CD1c-positive myeloid dendritic cell (primary cell): ENCODE results near the gene NUP210L.
"Not testable (repeated sequence)": the region's sequence is repeated elsewhere in the genome, so short reads cannot be mapped to it uniquely, and the experiment has no call there.

Source experiments
- DNase-seq: peaks from one replicate; pipeline ENCODE4 v3.0.0-alpha.2; 2016; ENCODE audit errors: extremely low spot score

The NUP210L gene

DNA sequence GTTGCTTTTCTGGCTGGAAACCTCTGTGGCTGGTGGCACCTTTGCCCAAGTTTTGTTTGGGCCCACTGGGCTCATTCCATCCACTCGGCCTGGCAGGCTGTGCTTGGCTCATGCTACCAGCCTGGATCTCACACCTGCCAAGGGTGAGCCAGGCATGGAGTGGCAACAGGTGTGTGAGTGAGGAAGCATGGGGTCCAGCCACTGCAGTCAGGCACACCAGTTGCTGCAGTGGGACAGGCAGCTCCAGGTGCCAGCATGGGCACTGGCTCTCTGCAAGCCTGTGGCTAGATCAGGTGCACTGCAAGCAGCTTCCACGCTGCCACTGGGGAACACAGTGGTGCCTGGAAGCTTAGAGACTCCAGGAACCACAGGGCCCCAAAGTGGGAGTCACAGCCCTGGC, 57.0 kb downstream of the NUP210L start:
- no peak for DNase-seq

DNA sequence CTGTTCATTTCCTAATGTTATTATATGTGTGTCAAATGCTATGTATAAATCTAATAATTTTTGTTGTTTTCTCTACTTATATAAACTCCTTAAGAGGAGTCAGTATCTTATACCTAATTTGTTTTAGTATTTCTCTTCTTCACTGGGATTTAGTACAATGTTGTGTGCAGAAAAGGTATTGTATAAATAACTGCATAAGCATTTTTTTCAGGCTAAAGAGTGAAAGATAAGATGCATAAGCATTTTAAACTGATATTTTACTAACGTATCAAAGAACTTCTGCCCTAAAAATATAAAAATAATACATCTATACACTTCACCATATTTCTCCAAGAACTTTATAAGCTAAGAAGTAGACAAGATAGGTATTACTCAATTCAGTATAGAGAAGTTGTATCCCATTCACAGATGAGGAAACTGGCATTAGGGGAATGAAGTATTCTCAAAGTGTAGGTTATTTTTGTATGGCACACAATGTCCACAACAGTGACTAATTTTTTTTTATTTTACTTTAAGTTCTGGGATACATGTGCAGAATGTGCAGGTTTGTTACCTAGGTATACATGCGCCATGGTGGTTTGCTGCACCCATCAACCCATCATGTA, 59.3 kb downstream of the NUP210L start:
- DNase-seq = peak; percentile 52

DNA sequence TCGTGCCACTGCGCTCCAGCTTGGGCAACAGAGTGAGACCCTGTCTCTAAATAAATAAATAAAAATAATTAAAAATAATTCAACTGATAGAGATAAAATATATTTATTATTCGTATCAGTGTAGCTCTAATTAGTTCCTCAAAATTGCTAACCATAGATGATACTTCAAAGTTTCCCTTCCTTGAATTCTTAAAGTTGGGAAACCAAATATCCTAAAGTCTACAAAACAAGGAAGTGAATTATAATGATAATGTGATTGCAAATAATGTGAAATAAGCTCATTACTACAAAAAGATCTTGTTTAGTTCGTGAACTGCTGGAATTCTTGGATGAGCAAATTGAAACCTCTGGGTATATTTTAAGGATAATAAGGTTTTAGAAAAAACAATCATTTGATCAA, 60.5 kb downstream of the NUP210L start:
- peak; percentile 54 for DNase-seq

DNA sequence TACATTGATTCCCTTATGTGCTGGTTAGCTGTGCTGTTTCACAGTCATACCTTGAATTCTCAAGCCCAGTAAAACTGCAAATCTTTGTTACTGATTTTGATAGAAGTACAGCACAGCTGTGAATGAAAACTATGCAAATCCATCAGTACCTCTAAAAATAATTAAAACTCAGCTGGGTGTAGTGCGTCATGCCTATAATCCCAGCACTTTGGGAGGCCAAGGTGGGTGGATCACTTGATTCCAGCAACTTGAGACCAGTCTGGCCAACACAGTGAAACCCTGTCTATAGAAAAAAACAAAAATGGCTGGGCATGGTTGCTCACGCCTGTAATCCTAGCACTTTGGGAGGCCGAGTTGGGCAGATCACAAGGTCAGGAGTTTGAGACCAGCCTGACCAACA, 61.2 kb downstream of the NUP210L start:
- no peak for DNase-seq

DNA sequence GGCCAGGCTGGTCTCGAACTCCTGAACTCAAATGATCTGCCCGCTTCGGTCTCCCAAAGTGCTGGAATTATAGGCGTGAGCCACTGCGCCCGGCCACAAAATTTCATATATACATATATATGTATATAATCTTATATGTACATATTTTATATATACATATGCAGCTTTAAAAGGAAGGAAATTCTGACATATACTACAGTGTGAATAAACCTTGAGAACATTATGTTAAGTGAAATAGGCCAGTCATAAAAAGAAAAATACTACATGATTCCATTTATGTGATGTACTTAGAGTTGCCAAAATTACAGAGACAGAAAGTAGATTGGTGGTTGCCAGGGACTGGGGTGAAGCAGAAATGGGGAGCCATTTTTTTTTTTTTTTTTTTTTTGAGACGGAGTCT, 63.2 kb downstream of the NUP210L start:
- DNase-seq = no peak

DNA sequence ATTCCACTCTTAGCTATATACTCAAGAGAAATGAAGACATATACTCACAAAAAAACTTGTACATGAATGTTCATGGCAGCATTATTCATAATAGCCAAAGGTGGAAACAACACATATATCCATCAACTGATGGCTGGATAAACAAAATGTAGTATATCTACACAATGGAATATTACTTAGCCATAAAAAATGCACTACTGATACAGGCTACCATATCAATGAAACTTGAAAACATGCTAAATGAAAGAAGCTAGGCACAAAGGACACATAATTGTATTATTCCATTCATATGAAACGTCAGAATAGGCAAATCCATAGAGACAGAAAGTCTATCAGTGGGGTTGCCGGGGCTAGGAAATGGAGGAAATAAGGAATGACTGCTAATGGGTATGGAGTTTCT, 67.3 kb downstream of the NUP210L start:
- no peak for DNase-seq

DNA sequence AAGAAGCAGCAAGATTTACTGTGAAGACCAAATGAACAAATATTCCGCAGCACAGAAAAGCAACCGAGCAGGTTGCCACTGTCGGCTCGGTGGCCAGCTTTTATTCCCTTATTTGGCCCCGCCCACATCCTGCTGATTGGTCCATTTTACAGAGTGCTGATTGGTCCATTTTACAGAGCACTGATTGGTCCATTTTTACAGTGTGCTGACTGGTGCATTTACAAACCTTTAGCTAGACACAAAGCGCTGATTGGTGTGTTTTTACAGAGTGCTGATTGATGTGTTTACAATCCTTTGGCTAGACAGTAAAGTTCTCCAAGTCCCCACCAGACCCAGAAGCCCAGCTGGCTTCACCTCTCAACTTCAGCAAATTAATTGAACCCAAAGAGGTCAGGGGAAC, 71.8 kb downstream of the NUP210L start:
- not testable (repeated sequence) for DNase-seq

DNA sequence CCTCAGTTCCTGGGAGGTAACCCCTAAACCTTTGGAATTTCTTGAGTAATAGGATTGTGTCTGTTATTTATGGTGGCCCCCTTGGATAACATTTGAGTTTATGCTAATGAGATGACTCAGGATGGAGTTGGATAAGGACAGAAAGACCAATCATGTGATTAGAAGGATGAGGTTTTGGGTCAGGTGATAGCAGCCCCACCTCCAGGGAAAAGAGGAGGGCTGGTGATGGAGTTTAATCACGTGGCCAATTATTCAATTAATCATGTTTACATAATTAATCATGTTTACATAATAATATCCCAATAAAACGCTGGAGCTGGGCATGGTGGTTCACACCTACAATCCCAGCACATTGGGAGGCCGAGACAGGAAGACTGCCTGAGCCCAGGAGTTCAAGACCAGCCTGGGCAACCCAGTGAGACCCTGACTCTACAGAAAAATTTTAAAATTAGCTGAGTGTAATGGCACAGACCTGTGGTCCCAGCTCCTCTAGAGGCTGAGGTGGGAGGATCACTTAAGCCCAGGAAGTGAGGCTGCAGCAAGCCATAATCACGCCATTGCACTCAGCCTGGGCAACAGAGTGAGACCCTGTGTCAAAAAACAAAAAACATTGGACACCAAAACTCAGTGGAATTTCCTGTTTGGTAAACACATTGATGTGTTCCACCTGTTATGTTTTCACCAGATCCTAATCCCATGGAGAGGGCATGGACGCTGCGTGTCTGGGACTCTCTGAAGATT, 73.3 kb downstream of the NUP210L start:
- no peak for DNase-seq

DNA sequence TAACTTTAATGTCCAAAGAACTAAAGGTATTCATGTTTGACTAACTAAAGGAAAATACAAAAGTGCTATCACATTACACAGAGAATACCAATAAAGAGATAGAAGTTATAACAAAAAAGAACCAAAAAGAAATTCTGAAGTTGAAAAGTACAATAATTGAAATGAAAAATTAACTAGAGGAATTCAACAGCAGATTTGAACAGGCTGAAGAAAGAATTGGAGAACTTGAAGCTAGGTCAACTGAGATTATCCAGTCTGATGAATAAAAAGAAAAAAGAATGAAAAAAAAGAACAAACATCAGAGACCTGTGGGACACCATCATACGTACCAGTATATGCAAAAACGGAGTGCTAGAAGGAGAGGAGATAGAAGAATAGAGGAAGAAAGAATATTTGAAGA, 78.5 kb downstream of the NUP210L start:
- no peak for DNase-seq

DNA sequence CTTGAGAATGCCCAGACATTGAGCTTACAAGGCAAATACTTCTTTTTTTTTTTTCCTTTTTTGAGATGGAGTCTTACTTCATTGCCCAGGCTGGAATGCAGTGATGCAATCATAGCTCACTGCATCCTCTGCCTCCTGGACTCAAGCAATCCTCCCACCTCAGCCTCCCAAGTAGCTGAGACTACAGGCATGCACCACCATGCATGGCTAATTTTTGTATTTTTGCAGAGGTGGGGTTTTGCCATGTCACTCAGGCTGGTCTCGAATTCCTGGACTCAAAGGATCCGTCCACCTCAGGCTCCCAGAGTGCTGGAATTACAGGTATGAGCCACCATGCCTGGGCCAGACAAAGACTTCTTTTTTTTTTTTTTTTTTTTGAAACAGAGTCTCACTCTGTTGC, 79.1 kb downstream of the NUP210L start:
- no peak for DNase-seq

DNA sequence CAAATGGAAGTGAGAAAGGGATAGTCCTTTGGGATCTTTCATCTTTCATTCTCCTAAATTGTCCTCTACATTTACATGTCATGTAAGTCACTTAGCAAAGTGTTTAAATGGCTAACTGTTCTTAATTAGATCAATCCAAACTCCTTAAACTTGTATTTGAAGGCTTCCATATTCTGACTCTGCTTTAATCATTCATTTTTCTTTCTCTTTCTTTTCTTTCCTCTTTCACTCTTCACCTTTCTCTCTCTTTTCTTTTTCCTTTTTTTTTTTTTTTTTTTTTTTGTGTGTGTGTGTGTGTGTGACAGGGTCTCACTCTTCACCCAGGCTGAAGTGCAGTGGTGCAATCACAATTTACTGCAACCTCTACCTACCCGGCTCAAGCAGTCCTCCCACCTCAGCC, 92.6 kb downstream of the NUP210L start:
- no peak for DNase-seq

DNA sequence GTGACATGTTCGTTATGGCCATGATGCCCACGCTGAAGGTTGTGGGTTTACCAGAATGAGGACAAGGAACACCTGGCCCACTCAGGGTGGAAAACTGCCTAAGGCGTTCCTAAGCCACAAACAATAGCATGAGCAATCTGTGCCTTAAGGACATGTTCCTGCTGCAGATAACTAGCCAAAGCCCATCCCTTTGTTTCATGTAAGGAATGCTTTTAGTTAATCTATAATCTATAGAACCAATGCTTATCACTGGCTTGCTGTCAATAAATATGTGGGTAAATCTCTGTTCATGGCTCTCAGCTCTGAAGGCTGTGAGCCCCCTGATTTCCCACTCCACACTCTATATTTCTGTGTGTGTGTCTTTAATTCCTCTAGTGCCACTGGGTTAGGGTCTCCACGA, 107.4 kb downstream of the NUP210L start:
- DNase-seq = not testable (repeated sequence)

DNA sequence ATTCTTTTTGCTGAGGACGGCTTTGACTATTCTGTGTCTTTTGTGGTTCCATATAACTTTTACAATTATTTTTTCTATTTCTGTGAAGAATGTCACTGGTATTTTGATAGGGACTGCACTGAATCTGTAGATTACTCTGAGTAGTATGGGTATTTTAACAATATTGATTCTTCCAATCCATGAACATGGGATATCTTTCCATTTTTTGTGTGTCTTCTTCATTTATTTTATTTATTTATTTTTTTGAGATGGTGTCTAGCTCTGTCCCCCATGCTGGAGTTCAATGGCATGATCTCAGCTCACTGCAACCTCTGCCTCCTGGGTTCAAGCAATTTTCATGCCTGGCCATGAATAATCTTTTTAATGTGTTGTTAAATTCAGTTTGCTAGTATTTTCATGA, 121.2 kb downstream of the NUP210L start:
- not testable (repeated sequence) for DNase-seq

DNA sequence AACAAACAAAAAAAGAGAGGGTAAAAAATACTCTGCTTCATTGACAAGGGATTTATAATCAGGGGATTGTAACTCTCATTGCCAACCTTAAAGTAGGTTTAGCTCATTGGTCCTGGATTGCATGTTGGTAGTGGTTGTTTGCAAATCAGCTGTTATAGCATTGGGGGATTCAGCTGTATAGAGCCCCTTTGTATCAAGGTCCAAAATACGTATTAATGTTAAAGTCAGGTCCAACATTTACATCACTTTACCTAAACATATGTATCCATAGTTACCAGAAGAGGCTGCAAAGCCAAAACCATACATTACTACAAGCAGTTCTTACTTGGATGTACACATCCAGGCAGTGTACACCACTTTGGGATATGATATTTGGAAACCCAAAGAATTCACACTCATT, 134.9 kb downstream of the NUP210L start:
- no peak for DNase-seq

DNA sequence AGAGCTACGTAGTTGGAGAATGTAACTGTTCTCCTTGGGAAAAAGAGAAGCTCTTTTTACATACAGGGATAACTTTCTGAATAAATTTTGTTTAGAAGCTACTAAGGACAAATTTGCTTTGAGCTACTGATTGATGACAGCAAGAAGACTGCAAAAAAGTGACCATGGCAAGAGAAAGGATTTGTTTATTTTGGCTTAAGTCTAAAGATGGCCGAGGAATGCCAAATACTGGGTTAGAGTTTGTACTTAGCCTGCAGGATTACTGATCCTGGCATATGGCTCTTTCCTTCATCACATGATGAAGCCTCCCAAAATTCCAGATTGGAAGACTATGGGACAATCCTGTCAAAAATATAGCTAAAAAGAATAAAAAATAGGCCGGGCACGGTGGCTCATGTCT, 135.6 kb downstream of the NUP210L start:
- no peak for DNase-seq

DNA sequence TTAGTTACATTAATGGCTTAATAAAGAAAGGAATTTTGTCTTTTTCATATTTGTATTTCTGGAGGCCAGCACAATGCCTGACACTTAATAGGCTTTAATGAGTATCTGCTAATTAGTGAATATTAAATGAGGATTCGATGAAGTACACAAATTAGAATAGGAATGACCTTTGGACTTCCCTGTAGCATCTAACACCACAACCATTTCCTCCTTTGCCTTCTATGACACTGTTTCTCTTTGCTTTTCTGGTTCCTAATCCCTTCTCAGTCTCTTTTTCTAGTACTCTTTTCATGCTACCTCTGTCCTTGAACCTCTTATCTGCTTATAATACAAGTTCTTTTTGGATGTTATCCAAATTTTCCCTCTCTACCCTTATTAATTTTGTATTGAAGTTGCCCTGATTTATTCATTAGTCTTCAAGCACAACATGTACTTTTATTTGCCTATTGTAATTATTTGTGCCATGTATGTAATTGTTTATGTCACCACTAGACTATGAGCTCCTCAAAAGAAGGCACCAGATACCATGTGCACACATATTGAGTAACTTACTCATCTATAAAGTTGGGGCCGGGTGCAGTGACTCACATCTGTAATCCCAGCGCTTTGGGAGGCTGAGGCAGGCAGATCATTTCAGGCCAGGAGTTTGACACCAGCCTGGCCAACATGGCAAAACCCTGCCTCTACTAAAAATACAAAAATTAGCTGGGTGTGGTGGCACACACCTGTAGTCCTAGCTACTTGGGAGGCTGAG, 140.5 kb downstream of the NUP210L start:
- no peak for DNase-seq

DNA sequence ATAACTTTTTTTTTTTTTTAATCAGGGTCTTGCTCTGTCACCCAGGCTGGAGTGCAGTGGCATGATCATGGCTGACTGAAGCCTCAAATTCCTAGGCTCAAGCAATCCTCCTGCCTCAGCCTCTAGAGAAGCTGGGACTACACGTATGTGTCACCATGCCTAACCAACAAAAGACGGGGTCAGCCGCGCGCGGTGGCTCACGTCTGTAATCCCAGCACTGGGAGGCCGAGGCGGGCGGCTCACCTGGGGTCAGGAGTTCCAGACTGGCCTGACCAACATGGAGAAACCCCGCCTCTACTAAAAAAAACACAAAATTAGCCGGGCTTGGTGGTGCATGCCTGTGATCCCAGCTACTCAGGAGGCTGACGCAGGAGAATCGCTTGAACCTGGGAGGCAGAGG, 142.3 kb downstream of the NUP210L start:
- not testable (repeated sequence) for DNase-seq

DNA sequence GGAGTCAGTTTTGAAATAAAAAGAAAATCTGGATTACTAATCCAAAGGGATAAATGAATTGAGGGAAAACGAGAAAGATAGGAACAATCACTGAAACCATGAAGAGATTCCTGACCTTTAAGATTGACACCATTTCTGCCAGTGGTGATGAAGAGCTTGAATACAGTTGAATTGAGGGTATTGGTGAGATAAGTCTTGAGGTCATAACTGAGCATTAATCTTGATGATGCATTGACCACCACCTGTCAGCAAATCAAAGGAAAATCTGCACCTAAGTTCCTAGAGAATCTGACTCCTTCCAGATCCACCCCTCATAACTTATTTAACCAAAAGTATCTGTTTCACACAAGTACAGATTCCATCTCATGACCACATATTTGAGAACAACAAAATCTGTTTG, 142.7 kb downstream of the NUP210L start:
- no peak for DNase-seq

DNA sequence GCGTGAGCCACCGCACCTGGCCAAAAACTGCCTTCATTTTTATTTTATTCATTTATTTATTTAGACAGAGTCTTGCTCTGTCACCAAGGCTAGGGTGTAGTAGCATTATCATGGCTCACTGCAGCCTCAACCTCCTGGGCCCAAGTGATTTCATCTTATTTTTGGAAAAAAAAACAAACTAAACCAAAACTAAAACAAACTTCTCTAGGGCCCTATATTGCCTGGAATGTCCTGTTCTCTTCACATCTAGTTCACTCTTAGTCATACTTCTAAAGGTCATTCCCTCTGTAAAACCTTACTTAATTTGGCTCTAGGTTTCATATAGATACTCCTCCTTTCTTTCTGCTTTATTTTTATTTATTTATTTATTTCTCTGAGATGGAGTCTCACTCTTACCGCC, 148.7 kb downstream of the NUP210L start:
- no peak for DNase-seq

DNA sequence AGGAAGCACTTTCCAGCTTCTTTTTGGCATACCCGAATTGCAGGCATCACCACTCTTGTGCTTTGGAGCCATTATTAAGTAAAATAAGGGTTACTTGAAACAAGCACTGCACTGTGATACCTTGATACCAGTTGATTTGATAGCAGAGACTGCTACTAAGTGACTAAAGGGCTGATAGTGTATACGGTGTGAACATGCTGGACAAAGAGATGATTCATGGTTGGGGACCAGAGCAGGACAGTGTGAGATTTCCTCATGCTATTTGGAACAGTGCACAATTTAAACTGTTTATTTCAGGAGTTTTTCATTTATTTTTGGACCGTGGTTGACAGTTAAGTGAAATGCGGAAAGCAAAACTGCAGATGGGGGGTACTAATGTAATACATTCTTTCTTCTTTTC, 154.5 kb downstream of the NUP210L start:
- no peak for DNase-seq

DNA sequence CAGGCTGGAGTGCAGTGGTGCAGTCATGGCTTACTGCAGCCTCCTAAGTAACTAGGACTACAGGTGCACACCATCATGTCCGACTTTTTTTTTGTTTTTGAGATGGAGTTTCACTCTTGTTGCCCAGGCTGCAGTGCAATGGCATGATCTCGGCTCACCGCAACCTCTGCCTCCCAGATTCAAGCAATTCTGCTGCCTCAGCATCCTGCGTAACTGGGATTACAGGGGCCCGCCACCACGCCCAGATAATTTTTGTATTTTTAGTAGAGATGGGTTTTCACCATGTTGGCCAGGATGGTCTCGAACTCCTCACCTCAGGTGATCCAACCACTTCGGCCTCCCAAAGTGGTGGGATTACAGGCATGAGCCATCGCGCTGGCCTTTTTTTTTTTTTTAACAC, 158.0 kb downstream of the NUP210L start:
- not testable (repeated sequence) for DNase-seq

DNA sequence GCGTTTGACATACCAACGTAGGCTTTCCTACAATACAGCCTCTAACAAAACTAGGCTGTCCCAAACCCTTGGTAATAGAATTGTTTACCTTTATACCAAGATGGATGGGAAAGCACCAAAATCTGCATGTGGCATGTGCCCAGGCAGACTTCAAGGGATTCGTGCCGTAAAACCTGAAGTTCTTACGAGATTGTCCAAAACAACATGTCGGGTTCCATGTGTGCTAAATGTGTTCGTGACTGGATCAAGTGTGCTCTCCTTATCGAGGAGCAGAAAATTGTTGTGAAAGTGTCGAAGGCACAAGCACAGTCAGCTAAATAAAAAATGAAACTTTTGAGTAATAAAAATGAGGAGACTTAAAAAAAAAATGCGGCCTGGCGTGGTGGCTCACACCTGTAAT, 159.2 kb downstream of the NUP210L start:
- DNase-seq = no peak

DNA sequence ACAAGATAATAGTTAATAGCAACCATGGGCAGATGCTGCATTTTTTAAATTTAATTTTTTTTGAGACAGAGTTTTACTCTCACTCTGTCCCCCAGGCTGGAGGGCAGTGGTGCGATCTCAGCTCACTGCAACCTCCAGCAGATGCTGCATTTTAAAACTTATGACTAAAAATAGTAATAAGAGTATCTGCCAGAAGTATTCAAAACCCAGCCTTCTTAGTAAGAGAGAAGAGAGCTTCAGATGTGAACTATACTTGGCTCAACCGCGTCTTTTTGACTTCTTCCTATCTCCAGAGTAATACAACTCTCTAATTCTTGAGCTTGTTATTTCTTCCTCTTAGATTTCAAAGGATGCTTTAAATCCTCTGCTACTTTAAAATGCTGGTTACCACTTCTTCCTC, 159.7 kb downstream of the NUP210L start:
- no peak for DNase-seq
